Omental fat pad (tissue), 4 donors: ENCODE results near the gene CCDC43. TPM values are rescaled to one million over a fixed set of nuclear protein-coding genes. Genes with fewer than 3 reads are reported as not detected.

Experiments used
- ATAC-seq: fragments of 150-250 bp; one replicate; pipeline ENCODE4 v1.9.1; 2016; ENCODE audit warnings: mild to moderate bottlenecking, moderate library complexity; ENCODE audit not compliant: low FRiP score
- DNase-seq: peaks from one replicate; pipeline ENCODE4 v3.0.0-alpha.2; 2019; ENCODE audit warnings: low spot score
- total RNA-seq, 4 donors: library from RNA; depleted of rRNA; stranded (reverse); fragments of >200 nt; gene quantifications; one replicate each; pipeline ENCODE4 v1.1.0, GENCODE V29; 2016
- TF ChIP-seq, protein P1 (sequence below), 3 donors: fragments of 450-650 bp; IDR thresholded peaks; one replicate each; pipeline ENCODE4 v1.5.1; 2016 to 2017; ENCODE audit warnings: antibody characterized with exemption in 3 of 3, mild to moderate bottlenecking in 3 of 3, moderate library complexity in 2 of 3

The CCDC43 gene
- total RNA-seq, 4 donors from 2014 or later, result 14.5 to 22.5 (median 17.6) TPM

GRCh38 chr17:44664867-44665266, 24.7 kb downstream of the CCDC43 start:
- ATAC-seq, result no peak
- TF ChIP-seq, protein P1, sequence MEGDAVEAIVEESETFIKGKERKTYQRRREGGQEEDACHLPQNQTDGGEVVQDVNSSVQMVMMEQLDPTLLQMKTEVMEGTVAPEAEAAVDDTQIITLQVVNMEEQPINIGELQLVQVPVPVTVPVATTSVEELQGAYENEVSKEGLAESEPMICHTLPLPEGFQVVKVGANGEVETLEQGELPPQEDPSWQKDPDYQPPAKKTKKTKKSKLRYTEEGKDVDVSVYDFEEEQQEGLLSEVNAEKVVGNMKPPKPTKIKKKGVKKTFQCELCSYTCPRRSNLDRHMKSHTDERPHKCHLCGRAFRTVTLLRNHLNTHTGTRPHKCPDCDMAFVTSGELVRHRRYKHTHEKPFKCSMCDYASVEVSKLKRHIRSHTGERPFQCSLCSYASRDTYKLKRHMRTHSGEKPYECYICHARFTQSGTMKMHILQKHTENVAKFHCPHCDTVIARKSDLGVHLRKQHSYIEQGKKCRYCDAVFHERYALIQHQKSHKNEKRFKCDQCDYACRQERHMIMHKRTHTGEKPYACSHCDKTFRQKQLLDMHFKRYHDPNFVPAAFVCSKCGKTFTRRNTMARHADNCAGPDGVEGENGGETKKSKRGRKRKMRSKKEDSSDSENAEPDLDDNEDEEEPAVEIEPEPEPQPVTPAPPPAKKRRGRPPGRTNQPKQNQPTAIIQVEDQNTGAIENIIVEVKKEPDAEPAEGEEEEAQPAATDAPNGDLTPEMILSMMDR (IDR thresholded peaks at IDR 0.05), result no peak
- no peak for DNase-seq

DNA sequence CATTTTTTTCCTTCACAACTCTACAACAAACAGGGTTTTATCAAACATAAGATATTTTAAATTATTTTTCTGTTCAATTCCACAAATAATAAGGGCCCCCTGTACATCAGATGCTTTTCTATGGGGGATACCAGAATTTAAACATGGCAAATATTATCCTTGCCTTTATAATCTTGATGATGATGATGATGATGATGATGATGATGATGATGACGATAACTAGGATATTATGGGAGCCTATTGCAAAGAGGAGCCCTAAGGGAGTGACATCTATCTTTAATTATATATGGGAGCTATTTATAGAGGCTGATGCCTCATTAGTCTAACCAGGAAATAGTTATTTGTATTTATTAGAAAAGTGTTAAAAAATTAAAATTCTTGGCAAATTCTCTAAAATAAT, 26.5 kb downstream of the CCDC43 start:
- DNase-seq (no peak), ATAC-seq (no peak)
- TF ChIP-seq, protein P1 (IDR thresholded peaks at IDR 0.05), result no peak

GRCh38 chr17:44661835-44662234, 27.7 kb downstream of the CCDC43 start:
- TF ChIP-seq, protein P1 (IDR thresholded peaks at IDR 0.05), result no peak
- ATAC-seq (no peak), DNase-seq (no peak)

DNA sequence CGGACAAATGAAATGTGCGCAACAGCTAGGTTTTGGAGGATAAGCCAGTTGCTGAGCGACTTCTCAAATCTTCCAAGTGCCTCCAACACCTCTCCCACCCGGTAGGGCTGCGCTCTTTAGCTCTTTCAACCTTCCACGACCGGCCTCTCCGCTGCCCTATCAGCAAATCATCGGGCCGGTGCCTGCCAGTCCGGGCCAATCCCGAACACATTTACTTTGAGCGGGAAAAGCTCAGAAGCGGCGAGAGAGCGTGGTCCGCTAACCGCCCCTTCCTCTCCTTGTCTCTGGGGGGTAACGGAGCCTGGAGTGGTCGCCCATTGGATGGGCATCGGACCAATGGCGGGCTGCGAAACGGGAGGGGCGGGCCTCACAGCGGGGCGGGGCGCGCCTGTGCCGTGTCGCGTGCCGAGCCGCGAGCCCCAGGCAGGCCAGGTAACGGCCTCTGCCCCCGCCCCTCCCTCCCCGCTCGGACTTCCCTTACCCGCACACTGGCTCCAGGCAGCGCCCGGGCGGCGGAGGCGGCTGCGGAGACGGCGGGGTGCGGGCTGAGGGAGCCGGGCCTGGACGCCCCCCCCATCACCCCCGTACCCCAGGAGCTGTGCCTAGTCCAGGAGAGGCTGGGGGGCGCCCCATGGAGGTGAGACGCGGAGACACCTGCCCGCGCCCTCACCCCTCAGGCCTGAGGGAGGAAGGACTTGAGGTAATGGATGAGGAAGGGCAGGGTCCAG, 33.4 kb downstream of the CCDC43 start, which contains the start of gene MEIOC:
TSS of gene MEIOC (plus strand) at position 486 of the 728 bp plus-strand sequence. CDS start at position 632, 146 bp downstream.
- no peak for DNase-seq

GRCh38 chr17:44653954-44654353, 35.6 kb downstream of the CCDC43 start:
- TF ChIP-seq, protein P1 (IDR thresholded peaks at IDR 0.05), result no peak
- DNase-seq (no peak), ATAC-seq (no peak)

More for the DNA sequence above, 33.4 kb downstream of the CCDC43 start, which contains the start of gene MEIOC:
- TF ChIP-seq, protein P1 (IDR thresholded peaks at IDR 0.05), result no peak
- peak; percentile 23 for ATAC-seq

- DNase-seq, result no peak
- TF ChIP-seq, protein P1 (IDR thresholded peaks at IDR 0.05), result no peak
- no peak for ATAC-seq
Measured at GRCh38 chr17:44653384-44653783, 36.2 kb downstream of the CCDC43 start.

DNA sequence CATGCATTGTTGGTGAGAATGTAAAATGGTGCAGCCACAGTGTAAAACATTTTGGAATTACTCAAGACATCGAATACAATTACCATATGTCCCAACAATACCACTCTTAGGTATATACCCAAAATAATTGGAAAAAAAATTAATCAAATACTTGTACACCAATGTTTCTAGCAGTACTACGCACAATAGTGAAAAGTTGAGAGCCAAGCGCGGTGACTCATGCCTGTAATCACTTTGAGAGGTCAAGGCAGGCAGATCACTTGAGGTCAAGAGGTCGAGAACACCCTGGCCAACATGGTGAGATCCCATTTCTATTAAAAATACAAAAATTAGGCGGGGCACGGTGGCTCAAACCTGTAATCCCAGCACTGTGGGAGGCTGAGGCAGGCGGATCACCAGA, 36.8 kb downstream of the CCDC43 start:
- TF ChIP-seq, protein P1 (IDR thresholded peaks at IDR 0.05), result no peak
- ATAC-seq, result no peak
- DNase-seq, result no peak
